NCI-H510A (cell line): ENCODE measurements around the gene ZNF878.
"Not testable (repeated sequence)": the region's sequence is repeated elsewhere in the genome, so short reads cannot be mapped to it uniquely, and the experiment has no call there.

Source experiments
- DNase-seq: peaks from one replicate; lab custom pipeline; 2025; lab: John Stamatoyannopoulos, UW

The ZNF878 gene

GRCh38 chr19:12052497-12053169 is at the start of gene ZNF878:
TSS of gene ZNF878 (minus strand) at chr19:12052961. CDS start at chr19:12052801, 160 bp downstream.
- peak; percentile 89 for DNase-seq

- DNase-seq = no peak
These were observed 45.3 kb upstream of the ZNF878 start for GRCh38 chr19:12098040-12098439.

GRCh38 chr19:12095111-12095790 is 42.5 kb upstream of the ZNF878 start:
- DNase-seq = no peak

GRCh38 chr19:12093777-12094176 is 41.0 kb upstream of the ZNF878 start:
- no peak for DNase-seq

- DNase-seq = no peak
These were observed 40.2 kb upstream of the ZNF878 start for GRCh38 chr19:12092956-12093355.

- DNase-seq = peak; percentile 17
These were observed 39.5 kb upstream of the ZNF878 start for GRCh38 chr19:12092065-12092867.

- DNase-seq = no peak
These were observed 38.0 kb upstream of the ZNF878 start for GRCh38 chr19:12090807-12091206.

GRCh38 chr19:12085074-12085818 is 32.5 kb upstream of the ZNF878 start:
- DNase-seq = no peak

- not testable (repeated sequence) for DNase-seq
These were observed 30.6 kb upstream of the ZNF878 start for GRCh38 chr19:12083336-12083735.

- DNase-seq = no peak
These were observed 24.6 kb upstream of the ZNF878 start for GRCh38 chr19:12077375-12077774.

GRCh38 chr19:12076331-12076730 is 23.6 kb upstream of the ZNF878 start:
- DNase-seq = not testable (repeated sequence)

- no peak for DNase-seq
These were observed 22.9 kb upstream of the ZNF878 start for GRCh38 chr19:12075538-12076139.

- DNase-seq = peak; percentile 76
These were observed 12.1 kb upstream of the ZNF878 start, which contains the start of gene ZNF844 for GRCh38 chr19:12064590-12065538. TSS of gene ZNF844 (plus strand) at chr19:12064731. CDS start at chr19:12064874, 143 bp downstream.

GRCh38 chr19:12055784-12056183 is 3.0 kb upstream of the ZNF878 start:
- DNase-seq = no peak

- no peak for DNase-seq
These were observed 667 bp downstream of the ZNF878 start for GRCh38 chr19:12052091-12052496.

- DNase-seq = no peak
These were observed 4.9 kb downstream of the ZNF878 start for GRCh38 chr19:12047868-12048267.

- no peak for DNase-seq
These were observed 8.9 kb downstream of the ZNF878 start for GRCh38 chr19:12043752-12044422.

- DNase-seq = no peak
These were observed 9.9 kb downstream of the ZNF878 start for GRCh38 chr19:12042893-12043292.
